GM06990 (cell line): ENCODE results near the gene CRY2.
A peak's percentile ranks its signal among the peaks of the same experiment; 100 is the strongest.
"Not testable (repeated sequence)": the region's sequence is repeated elsewhere in the genome, so short reads cannot be mapped to it uniquely, and the experiment has no call there.

Experiments
- DNase-seq: peaks from one replicate; pipeline ENCODE4 v3.0.0-alpha.2; 2011; ENCODE audit not compliant: insufficient read length; ENCODE audit errors: extremely low read depth
- H3K27me3 ChIP-seq: replicated peaks from 2 replicates; pipeline ENCODE4 v1.6.0; 2011; ENCODE audit warnings: low read length; ENCODE audit not compliant: control insufficient read depth, insufficient read depth
- H3K36me3 ChIP-seq: 2 replicates; pipeline ENCODE4 v1.5.1; 2011; ENCODE audit warnings: low read length; ENCODE audit not compliant: control insufficient read depth, insufficient read depth
- H3K4me3 ChIP-seq: replicated peaks from 2 replicates; pipeline ENCODE4 v1.5.1; 2011; ENCODE audit warnings: low read depth, mild to moderate bottlenecking, control low read depth, low read length
- CTCF ChIP-seq: IDR thresholded peaks from 2 replicates; pipeline ENCODE4 v1.5.1; 2011; ENCODE audit warnings: low read length, control low read depth, mild to moderate bottlenecking, inconsistent platforms; ENCODE audit not compliant: insufficient read depth, poor library complexity, severe bottlenecking

Gene CRY2

GRCh38 chr11:45895553-45896259, 48.4 kb downstream of the CRY2 start:
- H3K4me3 ChIP-seq, result no peak overlapping the region
- TF ChIP-seq CTCF, result no peak
- H3K27me3 ChIP-seq, result peaks cover 1% of the 10 kb centered on the region
- H3K36me3 ChIP-seq, result no peaks in the 10 kb centered on the region
- DNase-seq, result no peak

DNA sequence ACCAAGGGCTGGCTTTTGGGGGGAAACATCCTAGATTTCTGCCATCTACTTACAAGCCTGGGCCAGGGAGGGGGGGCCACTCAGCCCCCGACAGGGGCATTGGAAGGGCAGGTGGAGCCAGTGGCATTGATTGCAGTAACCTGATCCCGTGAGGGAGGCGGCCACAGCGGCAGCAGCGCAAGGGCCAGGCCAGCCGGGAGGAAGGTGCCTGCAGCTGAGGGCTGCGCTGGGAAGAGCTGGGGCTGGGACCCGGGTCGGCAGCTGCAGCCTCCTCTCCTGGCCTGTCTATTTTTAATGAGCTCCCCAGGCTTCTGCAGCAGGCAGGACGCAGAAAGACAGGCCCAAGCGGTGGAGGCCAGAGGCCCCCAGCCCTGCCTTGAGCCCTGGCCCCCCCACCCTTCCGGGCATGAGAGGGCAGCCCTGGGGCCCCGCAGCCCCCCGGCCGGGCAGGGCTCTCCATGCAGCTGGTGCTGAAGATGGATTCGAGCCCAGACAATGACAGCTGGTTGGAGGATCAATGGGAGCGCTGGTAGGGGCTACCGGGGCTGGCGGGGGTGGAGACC, 49.2 kb downstream of the CRY2 start:
- no peak for DNase-seq
- no peak overlapping the region for H3K4me3 ChIP-seq
- no peaks in the 10 kb centered on the region for H3K36me3 ChIP-seq
- TF ChIP-seq CTCF, result no peak
- peaks cover 5% of the 10 kb centered on the region for H3K27me3 ChIP-seq

DNA sequence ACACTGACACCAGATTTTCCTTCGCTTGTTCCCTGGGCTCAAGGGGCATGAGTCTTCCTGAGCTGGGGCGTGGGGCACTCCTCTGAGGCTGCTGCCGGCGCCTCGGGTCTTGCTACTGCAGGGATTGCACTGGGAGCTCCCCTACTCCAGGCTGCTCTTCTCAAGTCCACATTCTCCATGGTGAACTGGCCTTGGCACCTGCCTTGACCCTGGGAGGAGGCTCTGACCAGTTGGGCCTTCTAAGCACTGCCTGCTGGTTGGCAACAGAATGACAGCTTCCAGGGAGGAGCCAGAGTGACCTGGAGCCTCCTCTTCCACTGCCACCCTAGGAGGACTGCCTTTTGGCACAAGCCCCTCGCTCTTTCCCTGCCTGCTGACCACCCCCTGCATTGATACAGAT, 50.3 kb downstream of the CRY2 start:
- DNase-seq, result no peak
- H3K36me3 ChIP-seq, result no peaks in the 10 kb centered on the region
- H3K27me3 ChIP-seq, result peaks cover 5% of the 10 kb centered on the region
- TF ChIP-seq CTCF, result no peak
- H3K4me3 ChIP-seq, result no peak overlapping the region

DNA sequence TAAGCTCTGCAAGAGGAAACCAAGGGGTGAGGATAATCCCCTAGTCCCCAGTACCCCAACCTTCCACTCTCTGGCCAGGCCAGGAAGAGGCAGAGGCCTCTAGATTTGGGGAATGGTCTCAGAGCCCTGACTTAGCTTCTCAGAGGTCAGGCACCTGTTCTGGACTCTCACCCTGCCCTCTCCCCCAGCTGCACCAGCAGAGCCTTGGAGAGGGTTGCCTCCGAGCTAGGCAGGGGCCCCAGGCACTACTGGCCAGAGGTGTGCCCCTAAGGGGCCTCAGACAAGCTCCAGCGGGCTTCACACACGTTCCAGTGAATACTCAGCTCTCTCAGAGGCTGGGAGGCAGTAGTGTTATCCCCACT, 51.8 kb downstream of the CRY2 start:
- H3K36me3 ChIP-seq, result no peaks in the 10 kb centered on the region
- peaks cover 5% of the 10 kb centered on the region for H3K27me3 ChIP-seq
- DNase-seq, result no peak
- H3K4me3 ChIP-seq, result no peak overlapping the region
- no peak for TF ChIP-seq CTCF

- H3K4me3 ChIP-seq, result peak overlapping the region; percentile 50
- peak; percentile 76 for DNase-seq
- H3K27me3 ChIP-seq, result peaks cover 5% of the 10 kb centered on the region
- H3K36me3 ChIP-seq, result no peaks in the 10 kb centered on the region
- TF ChIP-seq CTCF, result no peak
These were observed 52.3 kb downstream of the CRY2 start for GRCh38 chr11:45899448-45900174.

- H3K4me3 ChIP-seq, DNase-seq, H3K36me3 ChIP-seq, H3K27me3 ChIP-seq: not testable (repeated sequence)
These were observed 53.0 kb downstream of the CRY2 start for GRCh38 chr11:45900175-45900800.
